NCI-H460 (cell line): ENCODE results near the gene PSMA2. TPM values are rescaled to one million over a fixed set of nuclear protein-coding genes. Genes with fewer than 3 reads are reported as not detected.

Source experiments
- DNase-seq: peaks from one replicate; pipeline ENCODE4 v3.0.0-alpha.2; 2016; ENCODE audit warnings: low read depth; ENCODE audit errors: extremely low read depth
- total RNA-seq: library from RNA; depleted of rRNA; stranded (reverse); fragments of >200 nt; shearing (Covaris generic); gene quantifications from 2 replicates; pipeline ENCODE4 v1.2.3, GENCODE V29; 2014

The PSMA2 gene
- total RNA-seq, 1 experiment from 2014 or later: 102 TPM

- peak; percentile 60 for DNase-seq
Observed at GRCh38 chr7:42940985-42941847, 9.2 kb upstream of the PSMA2 start.

GRCh38 chr7:42939457-42940240 lies 7.7 kb upstream of the PSMA2 start:
- no peak for DNase-seq

GRCh38 chr7:42935861-42936260 lies 3.9 kb upstream of the PSMA2 start:
- no peak for DNase-seq

GRCh38 chr7:42934291-42934690 lies 2.3 kb upstream of the PSMA2 start:
- DNase-seq: no peak

DNA sequence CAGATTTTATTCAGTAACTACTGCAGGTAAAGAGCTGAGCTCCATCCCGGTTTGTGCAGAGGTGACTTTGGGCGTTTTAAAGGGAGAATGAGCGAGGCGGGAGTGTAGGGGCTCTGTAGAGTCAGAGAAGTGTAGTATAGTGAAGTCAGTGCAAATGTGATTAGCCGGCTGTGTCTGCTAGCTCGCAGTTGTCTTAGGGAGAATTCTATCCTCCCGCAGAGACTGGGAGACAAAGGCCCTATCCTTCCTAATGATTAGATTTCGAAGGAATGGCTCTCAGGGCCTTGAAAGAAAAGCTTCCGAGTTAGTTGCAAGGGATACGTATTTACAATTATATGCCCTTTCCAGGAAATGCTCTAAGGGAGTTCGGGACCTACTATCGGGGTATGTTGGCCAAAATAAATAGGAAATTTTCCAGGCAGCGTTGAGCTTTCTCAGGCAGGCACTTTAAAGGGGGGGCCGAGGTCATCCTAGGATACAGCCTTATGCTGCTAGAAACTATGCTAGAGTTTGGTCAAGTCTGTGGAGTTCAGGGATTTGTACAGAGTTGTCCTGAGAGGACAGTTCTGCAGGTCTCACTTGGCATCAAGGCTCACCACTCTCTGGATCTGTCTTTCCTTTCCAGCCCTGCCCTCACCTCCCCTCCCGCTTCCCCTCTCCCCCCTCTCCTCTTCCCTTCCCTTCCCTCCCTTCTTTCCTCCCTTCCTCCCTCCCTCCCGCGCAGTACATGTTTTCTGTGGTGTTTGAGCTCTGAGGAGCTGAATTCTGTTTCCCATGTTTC lies 1.0 kb upstream of the PSMA2 start:
- no peak for DNase-seq

DNA sequence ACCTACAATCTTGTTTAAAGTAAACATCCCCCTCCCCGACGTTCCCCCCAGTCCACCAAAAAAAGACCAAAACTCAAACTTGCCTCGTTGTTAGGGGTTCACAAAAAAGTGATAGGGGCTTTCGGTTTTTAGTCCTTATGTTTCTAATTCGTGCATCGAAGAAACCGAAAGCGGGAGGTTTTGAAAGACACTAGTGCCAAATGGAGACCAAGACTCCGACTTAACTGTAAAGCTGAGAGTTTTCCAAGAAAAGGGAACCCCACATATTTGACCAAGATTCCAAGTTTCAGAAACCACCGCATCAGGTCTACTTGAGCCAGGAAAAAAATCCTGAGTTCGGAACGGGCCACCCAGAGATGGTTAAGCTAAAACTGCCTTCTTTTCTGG lies 534 bp downstream of the PSMA2 start:
- DNase-seq: no peak

GRCh38 chr7:42930889-42931288 lies 1.1 kb downstream of the PSMA2 start:
- DNase-seq: no peak

DNA sequence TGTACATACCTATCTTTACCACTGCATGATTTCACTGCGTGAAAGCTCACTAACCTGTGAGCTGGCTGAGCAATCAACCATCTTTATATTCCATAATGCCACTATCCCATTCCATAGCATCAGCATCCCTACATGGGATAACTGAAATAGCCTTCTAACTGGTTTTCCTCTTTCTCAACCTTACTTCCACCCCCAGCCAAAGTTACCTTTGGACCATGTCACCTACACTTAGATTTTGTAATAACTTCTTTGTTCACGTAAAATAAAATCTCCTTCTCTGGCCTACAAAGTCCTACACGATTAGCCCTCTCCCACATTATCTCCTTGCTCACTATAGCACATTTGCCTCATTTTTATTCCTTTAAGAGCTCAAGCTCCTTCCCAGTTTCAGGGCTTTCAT lies 2.5 kb downstream of the PSMA2 start:
- no peak for DNase-seq

- DNase-seq: no peak
Observed at GRCh38 chr7:42928754-42929153, 3.2 kb downstream of the PSMA2 start.

GRCh38 chr7:42926204-42926603 lies 5.8 kb downstream of the PSMA2 start:
- DNase-seq: no peak

GRCh38 chr7:42925630-42926029 lies 6.3 kb downstream of the PSMA2 start:
- DNase-seq: no peak

DNA sequence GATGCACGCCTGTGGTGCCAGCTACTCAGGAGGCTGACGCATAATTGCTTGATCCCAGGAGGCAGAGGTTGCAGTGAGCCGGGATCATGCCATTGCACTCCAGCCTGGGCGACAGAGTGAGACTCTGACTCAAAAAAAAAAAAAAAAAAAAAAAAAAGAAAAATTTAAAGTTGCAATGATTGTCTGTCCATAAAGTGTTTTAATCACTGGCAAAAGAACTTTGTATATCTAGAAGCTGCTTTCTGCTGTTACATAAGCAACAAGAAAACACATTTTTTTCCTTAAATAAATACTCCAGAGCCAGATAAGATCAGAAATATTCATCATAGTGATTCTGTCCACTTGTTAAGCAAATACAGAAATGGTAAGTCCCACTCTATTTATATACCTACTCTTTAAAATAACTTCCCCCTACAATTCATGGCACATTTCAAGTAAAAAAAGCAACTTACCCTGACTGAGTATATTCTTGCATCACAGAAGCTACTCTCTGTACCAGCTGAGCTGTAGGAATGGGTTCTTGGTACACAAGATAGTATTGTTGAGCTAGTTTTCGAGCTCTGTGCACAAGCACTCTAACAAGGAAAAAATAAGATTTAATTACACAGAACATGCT lies 7.6 kb downstream of the PSMA2 start:
- no peak for DNase-seq

DNA sequence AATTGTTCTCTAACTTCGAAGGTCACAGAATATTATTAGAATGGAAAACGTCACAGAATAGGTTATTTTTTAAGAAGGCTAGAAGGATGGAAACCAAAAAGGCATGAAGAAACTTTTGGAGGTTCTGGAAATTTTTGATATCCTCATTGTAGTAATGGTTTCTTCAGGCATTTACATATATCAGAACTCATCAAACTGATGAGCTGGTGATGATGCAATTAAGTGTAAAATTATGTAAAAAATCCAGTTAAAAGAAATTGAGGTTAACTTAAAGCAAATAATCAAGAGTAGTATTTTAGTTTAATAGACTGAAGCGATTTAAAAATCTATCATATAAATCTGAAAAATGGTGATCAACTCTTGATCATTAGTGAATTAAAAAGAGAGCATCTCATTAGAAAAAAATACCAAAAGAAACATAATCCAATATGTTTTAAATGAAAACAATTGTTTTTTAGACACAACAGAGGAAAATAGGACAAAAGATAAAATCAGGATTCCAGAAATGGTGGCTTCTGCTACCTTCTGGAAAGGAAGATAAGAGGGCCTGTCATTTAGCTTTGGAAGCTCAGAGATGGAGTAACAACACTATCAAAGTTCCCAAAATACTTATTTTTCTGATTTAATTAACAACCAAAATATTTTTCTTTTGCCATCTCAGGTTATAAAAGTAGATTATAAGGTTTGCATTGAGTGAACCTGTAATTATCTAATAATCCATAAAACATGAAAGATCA lies 9.8 kb downstream of the PSMA2 start:
- no peak for DNase-seq

DNA sequence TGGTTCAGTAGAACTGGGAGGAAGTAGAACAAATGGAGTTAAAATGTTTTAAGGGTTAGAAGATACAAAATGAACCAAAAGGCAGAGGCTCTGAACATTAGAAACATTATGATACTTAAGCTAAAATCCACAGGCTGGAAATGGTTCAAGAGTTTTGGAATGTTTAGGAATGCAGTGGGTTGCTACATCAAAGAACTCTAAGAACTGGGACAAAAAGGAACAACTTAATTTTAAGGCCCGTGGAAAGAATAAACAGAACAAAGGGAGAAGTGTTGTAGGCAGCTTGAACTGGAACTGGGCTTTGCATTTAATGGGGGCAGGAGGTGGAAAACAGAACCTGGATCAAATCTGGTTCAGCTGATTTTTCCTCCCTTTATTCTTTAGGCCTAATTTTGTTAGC lies 16.6 kb downstream of the PSMA2 start:
- no peak for DNase-seq

- no peak for DNase-seq
Observed at GRCh38 chr7:42914421-42915045, 17.4 kb downstream of the PSMA2 start.

DNA sequence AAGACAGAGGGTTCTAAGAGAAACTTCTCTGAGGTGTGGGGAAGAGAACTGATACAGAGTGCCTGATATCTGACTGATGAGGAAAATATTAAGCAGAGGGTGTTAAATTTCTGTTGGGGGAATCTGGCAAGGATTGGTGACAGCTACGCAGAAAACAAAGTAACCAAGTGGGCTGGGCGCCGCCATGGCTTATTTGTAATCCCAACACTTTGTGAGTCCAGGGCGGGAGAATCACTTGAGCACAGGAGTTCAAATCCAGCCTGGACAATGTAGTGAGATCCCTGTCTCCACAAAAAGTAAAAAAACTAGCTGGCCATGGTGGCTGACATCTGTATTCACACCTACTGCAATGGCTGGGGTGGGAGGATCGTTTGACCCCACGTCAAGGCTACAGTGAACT lies 18.0 kb downstream of the PSMA2 start:
- no peak for DNase-seq

- DNase-seq: no peak
Observed at GRCh38 chr7:42913591-42913990, 18.4 kb downstream of the PSMA2 start.

- DNase-seq: peak; percentile 93
Observed at GRCh38 chr7:42911454-42912447, 20.2 kb downstream of the PSMA2 start, which contains the start of gene C7orf25. Gene C7orf25, minus strand, starts transcription at chr7:42912070. Its CDS starts 1,170 bp downstream, at chr7:42910900.
